OCI-LY3 (cell line): ENCODE results near the gene SOX11.

ENCODE experiments used
- H2AFZ ChIP-seq: fragments of 200-600, 300-600 bp; shearing (Covaris generic); 2 replicates; pipeline ENCODE4 v1.6.0; 2014; ENCODE audit warnings: antibody characterized with exemption, low read depth, low read length
- H3K27ac ChIP-seq: fragments of 200-600, 300-600 bp; sonication (generic); 2 replicates; pipeline ENCODE4 v1.5.1; 2014; ENCODE audit warnings: mild to moderate bottlenecking, low read length, moderate library complexity, mixed read lengths
- H3K27me3 ChIP-seq: fragments of 200-600, 300-600 bp; sonication (generic); 2 replicates; pipeline ENCODE4 v1.6.1; 2014; ENCODE audit warnings: low read depth, low read length, mixed read lengths
- H3K36me3 ChIP-seq: fragments of 200-600, 300-600 bp; sonication (generic); replicated peaks from 2 replicates; pipeline ENCODE3; 2014; ENCODE audit warnings: low read depth, low read length, mixed read lengths
- H3K4me1 ChIP-seq: fragments of 300-600, 200-600 bp; sonication (generic); 2 replicates; pipeline ENCODE4 v1.6.1; 2014; ENCODE audit warnings: low read length, mixed read lengths
- H3K4me2 ChIP-seq: fragments of 200-600, 300-600 bp; sonication (generic); 2 replicates; pipeline ENCODE4 v1.6.1; 2014; ENCODE audit warnings: low read length, mixed read lengths
- H3K4me3 ChIP-seq: fragments of 300-600, 200-600 bp; sonication (generic); 2 replicates; pipeline ENCODE4 v1.5.1; 2014; ENCODE audit warnings: antibody characterized with exemption, mild to moderate bottlenecking, low read length, moderate library complexity
- H3K79me2 ChIP-seq: fragments of 300-600, 200-600 bp; shearing (Covaris generic); 2 replicates; pipeline ENCODE4 v1.6.1; 2014; ENCODE audit warnings: mild to moderate bottlenecking, low read length, mixed read lengths
- H3K9ac ChIP-seq: fragments of 300-600, 200-600 bp; shearing (Covaris generic); 2 replicates; pipeline ENCODE4 v1.6.0; 2014; ENCODE audit warnings: mild to moderate bottlenecking, low read length, moderate library complexity
- H3K9me3 ChIP-seq: fragments of 200-600, 300-600 bp; shearing (Covaris generic); 2 replicates; pipeline ENCODE4 v1.6.1; 2014; ENCODE audit warnings: low read length, mixed read lengths; ENCODE audit not compliant: insufficient read depth
- H4K20me1 ChIP-seq: fragments of 200-600, 300-600 bp; sonication (generic); 2 replicates; pipeline ENCODE4 v1.6.1; 2016; ENCODE audit warnings: low read length, mixed read lengths; ENCODE audit not compliant: insufficient read depth
- CTCF ChIP-seq: fragments of 200-600, 300-600 bp; sonication (generic); IDR thresholded peaks from 2 replicates; pipeline ENCODE4 v1.5.1; 2014; ENCODE audit warnings: antibody characterized with exemption, low read length, low read depth
- EZH2phosphoT487 ChIP-seq: fragments of 200-600 bp; shearing (Covaris generic); IDR thresholded peaks from 2 replicates; pipeline ENCODE4 v1.6.1; 2018; ENCODE audit warnings: antibody characterized with exemption, mixed run types, low read depth

The SOX11 gene

GRCh38 chr2:5741242-5741641 is 49.1 kb downstream of the SOX11 start:
- H3K4me3 ChIP-seq, result no peak overlapping the region
- H3K9ac ChIP-seq, result no peak overlapping the region
- no peaks in the 10 kb centered on the region for H3K36me3 ChIP-seq
- no peaks in the 10 kb centered on the region for H3K27me3 ChIP-seq
- H3K4me2 ChIP-seq, result no peak overlapping the region
- H3K4me1 ChIP-seq, result no peaks in the 10 kb centered on the region
- H2AFZ ChIP-seq, result no peak overlapping the region
- H3K27ac ChIP-seq, result no peak overlapping the region
- H3K9me3 ChIP-seq, result no peaks in the 10 kb centered on the region
- no peaks in the 10 kb centered on the region for H4K20me1 ChIP-seq
- TF ChIP-seq CTCF, result no peak
- H3K79me2 ChIP-seq, result no peaks in the 10 kb centered on the region

- no peak overlapping the region for H3K4me2 ChIP-seq
- no peaks in the 10 kb centered on the region for H4K20me1 ChIP-seq
- no peaks in the 10 kb centered on the region for H3K9me3 ChIP-seq
- no peak overlapping the region for H3K4me3 ChIP-seq
- no peaks in the 10 kb centered on the region for H3K36me3 ChIP-seq
- no peaks in the 10 kb centered on the region for H3K79me2 ChIP-seq
- TF ChIP-seq CTCF (no peak), EZH2phosphoT487 (no peak)
- H3K27ac ChIP-seq, result no peak overlapping the region
- H2AFZ ChIP-seq, result no peak overlapping the region
- H3K4me1 ChIP-seq, result no peaks in the 10 kb centered on the region
- no peaks in the 10 kb centered on the region for H3K27me3 ChIP-seq
- H3K9ac ChIP-seq, result no peak overlapping the region
These were observed 49.9 kb downstream of the SOX11 start for GRCh38 chr2:5742126-5742525.

- no peaks in the 10 kb centered on the region for H3K27me3 ChIP-seq
- no peaks in the 10 kb centered on the region for H4K20me1 ChIP-seq
- TF ChIP-seq CTCF (no peak), EZH2phosphoT487 (no peak)
- H2AFZ ChIP-seq, result no peak overlapping the region
- no peaks in the 10 kb centered on the region for H3K9me3 ChIP-seq
- H3K27ac ChIP-seq, result no peak overlapping the region
- H3K4me3 ChIP-seq, result no peak overlapping the region
- no peaks in the 10 kb centered on the region for H3K4me1 ChIP-seq
- H3K36me3 ChIP-seq, result no peaks in the 10 kb centered on the region
- no peak overlapping the region for H3K4me2 ChIP-seq
- H3K79me2 ChIP-seq, result no peaks in the 10 kb centered on the region
- no peak overlapping the region for H3K9ac ChIP-seq
These were observed 56.2 kb downstream of the SOX11 start for GRCh38 chr2:5748391-5748790.

- TF ChIP-seq EZH2phosphoT487 (no peak), CTCF (no peak)
- Histone ChIP-seq H3K4me3 (no peak overlapping the region), H3K27ac (no peak overlapping the region), H3K79me2 (no peaks in the 10 kb centered on the region), H3K27me3 (no peaks in the 10 kb centered on the region), H3K36me3 (no peaks in the 10 kb centered on the region), H4K20me1 (no peaks in the 10 kb centered on the region), H3K4me1 (no peaks in the 10 kb centered on the region), H2AFZ (no peak overlapping the region), H3K4me2 (no peak overlapping the region), H3K9me3 (no peaks in the 10 kb centered on the region), H3K9ac (no peak overlapping the region)
These were observed 56.8 kb downstream of the SOX11 start for GRCh38 chr2:5748946-5749345.
